H1 (cell line): Measurements from ENCODE around the gene THOC7.

Source experiments
- ASH2L ChIP-seq: fragments of 200-600, 300-600 bp; sonication (generic); IDR thresholded peaks from one replicate; pipeline ENCODE4 v1.7.1; 2017; ENCODE audit warnings: low read length
- CREB1 ChIP-seq: IDR thresholded peaks from 2 replicates; pipeline ENCODE4 v1.6.1; 2012; ENCODE audit warnings: inconsistent platforms
- EP300 ChIP-seq, 2 experiments: IDR thresholded peaks; 1 replicate in 1 of 2; 2 replicates in 1 of 2; pipeline ENCODE4 v1.6.1; 2011 to 2012; ENCODE audit warnings: low read depth in 2 of 2, low read length in 2 of 2, mild to moderate bottlenecking in 2 of 2, borderline replicate concordance in 1 of 2, inconsistent platforms in 1 of 2, moderate library complexity in 1 of 2
- EZH2 ChIP-seq: fragments of 200-600 bp; sonication (generic); IDR thresholded peaks from 2 replicates; pipeline ENCODE4 v1.7.1; 2012; ENCODE audit warnings: low read depth, mild to moderate bottlenecking, moderate library complexity, low read length, inconsistent platforms; ENCODE audit not compliant: severe bottlenecking
- FOSL1 ChIP-seq: IDR thresholded peaks from 2 replicates; pipeline ENCODE4 v1.6.1; 2011; ENCODE audit warnings: mild to moderate bottlenecking, low read depth, low read length, moderate library complexity; ENCODE audit not compliant: insufficient read depth
- POLR2A ChIP-seq, 2 experiments: IDR thresholded peaks; 1 replicate in 1 of 2; 2 replicates in 1 of 2; pipeline ENCODE4 v1.6.1; 2011; ENCODE audit warnings: low read depth in 2 of 2, low read length in 2 of 2, mild to moderate bottlenecking in 2 of 2; ENCODE audit errors: control extremely low read depth in 1 of 2
- RAD21 ChIP-seq, 2 experiments: IDR thresholded peaks in 1 of 2; conservative IDR thresholded peaks in 1 of 2; 2 replicates each; pipeline ENCODE4 v1.6.1; 2011; ENCODE audit warnings: low read depth in 2 of 2, low read length in 2 of 2, improper control_type of control experiment in 1 of 2, inconsistent platforms in 1 of 2, mild to moderate bottlenecking in 1 of 2, moderate library complexity in 1 of 2
- SP4 ChIP-seq: IDR thresholded peaks from 2 replicates; pipeline ENCODE4 v1.6.1; 2012; ENCODE audit warnings: low read length, inconsistent platforms
- TF ChIP-seq, protein P1 (sequence below), 3 experiments: IDR thresholded peaks; 1 replicate in 2 of 3; 2 replicates in 1 of 3; pipeline versions ENCODE4 v1.5.1 to v1.6.1; 2011; ENCODE audit warnings: low read length in 3 of 3, mild to moderate bottlenecking in 3 of 3, inconsistent platforms in 2 of 3, low read depth in 1 of 3, moderate library complexity in 1 of 3; ENCODE audit not compliant: insufficient read depth in 1 of 3; ENCODE audit errors: control extremely low read depth in 1 of 3

- TF ChIP-seq, protein P1, sequence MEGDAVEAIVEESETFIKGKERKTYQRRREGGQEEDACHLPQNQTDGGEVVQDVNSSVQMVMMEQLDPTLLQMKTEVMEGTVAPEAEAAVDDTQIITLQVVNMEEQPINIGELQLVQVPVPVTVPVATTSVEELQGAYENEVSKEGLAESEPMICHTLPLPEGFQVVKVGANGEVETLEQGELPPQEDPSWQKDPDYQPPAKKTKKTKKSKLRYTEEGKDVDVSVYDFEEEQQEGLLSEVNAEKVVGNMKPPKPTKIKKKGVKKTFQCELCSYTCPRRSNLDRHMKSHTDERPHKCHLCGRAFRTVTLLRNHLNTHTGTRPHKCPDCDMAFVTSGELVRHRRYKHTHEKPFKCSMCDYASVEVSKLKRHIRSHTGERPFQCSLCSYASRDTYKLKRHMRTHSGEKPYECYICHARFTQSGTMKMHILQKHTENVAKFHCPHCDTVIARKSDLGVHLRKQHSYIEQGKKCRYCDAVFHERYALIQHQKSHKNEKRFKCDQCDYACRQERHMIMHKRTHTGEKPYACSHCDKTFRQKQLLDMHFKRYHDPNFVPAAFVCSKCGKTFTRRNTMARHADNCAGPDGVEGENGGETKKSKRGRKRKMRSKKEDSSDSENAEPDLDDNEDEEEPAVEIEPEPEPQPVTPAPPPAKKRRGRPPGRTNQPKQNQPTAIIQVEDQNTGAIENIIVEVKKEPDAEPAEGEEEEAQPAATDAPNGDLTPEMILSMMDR (IDR thresholded peaks at IDR 0.05; ENCODE audit: control extremely low read depth in 1 of 3, insufficient read depth in 1 of 3, low read depth in 1 of 3, low read length in 3 of 3): no peak
- TF ChIP-seq EZH2 (no peak), FOSL1 (no peak), POLR2A (IDR thresholded peaks at IDR 0.05; ENCODE audit: control extremely low read depth in 1 of 2, low read depth in 2 of 2, low read length in 2 of 2) (no peak), RAD21 (IDR thresholded peaks at IDR 0.05 in 1 of 2, conservative IDR thresholded peaks at IDR 0.05 in 1 of 2; ENCODE audit: low read depth in 2 of 2, low read length in 2 of 2) (no peak), CREB1 (no peak), SP4 (no peak), ASH2L (no peak), EP300 (IDR thresholded peaks at IDR 0.05; ENCODE audit: borderline replicate concordance in 1 of 2, low read depth in 2 of 2, low read length in 2 of 2) (no peak)
Measured at GRCh38 chr3:63798544-63798943, 65.1 kb downstream of the THOC7 start.
